B cell (primary cell): ENCODE measurements around the gene MESD. TPM values are rescaled to one million over a fixed set of nuclear protein-coding genes. Genes with fewer than 3 reads are reported as not detected.

Experiments
- ATAC-seq: fragments of 200-7000 bp; cut with Tn5 transposase; one replicate; pipeline ENCODE4 v1.10.0; 2021; ENCODE audit warnings: low read depth, mild to moderate bottlenecking, moderate number of reproducible peaks, moderate library complexity
- CTCF ChIA-PET: fragments of 350-600 bp; sonication (Branson Sonifier 250); formaldehyde crosslinking; loops from one replicate; lab custom pipeline; 2021; ENCODE audit warnings: antibody characterized with exemption, inconsistent platforms; lab: Charles Lee
- POLR2A ChIA-PET: fragments of 350-600 bp; sonication (Branson Sonifier 250); formaldehyde crosslinking; loops from one replicate; lab custom pipeline; 2021; ENCODE audit warnings: antibody characterized with exemption; lab: Charles Lee
- DNase-seq: peaks from one replicate; pipeline ENCODE4 v3.0.0; 2013
- H2AFZ ChIP-seq: 2 replicates; pipeline ENCODE4 v1.6.1; 2012; ENCODE audit warnings: mild to moderate bottlenecking, low read depth, low read length; ENCODE audit not compliant: insufficient read depth, poor library complexity, severe bottlenecking
- H3K27ac ChIP-seq, 2 donors: 1 replicate in 1 of 2; 2 replicates in 1 of 2; pipeline ENCODE4 v1.5.1; 2012 to 2013; ENCODE audit warnings: low read length in 2 of 2, mild to moderate bottlenecking in 2 of 2, moderate library complexity in 1 of 2
- H3K27me3 ChIP-seq, 4 experiments: fragments of 200-600 bp in 1 of 4; sonication (generic) in 1 of 4; replicated peaks in 1 of 4; 1 replicate in 2 of 4; 2 replicates in 2 of 4; pipeline versions ENCODE4 v1.6.1 to v1.7.0; 2013 to 2016; ENCODE audit warnings: low read length in 3 of 4, mild to moderate bottlenecking in 2 of 4, mixed read lengths in 1 of 4, moderate library complexity in 1 of 4; ENCODE audit not compliant: insufficient read depth in 4 of 4, control insufficient read depth in 3 of 4; ENCODE audit errors: control extremely low read depth in 1 of 4
- H3K36me3 ChIP-seq, 2 experiments: replicated peaks in 1 of 2; 1 replicate in 1 of 2; 2 replicates in 1 of 2; pipeline versions ENCODE4 v1.6.1 to v1.7.1; 2013; ENCODE audit warnings: low read length in 1 of 2; ENCODE audit not compliant: insufficient read depth in 2 of 2, control insufficient read depth in 1 of 2; ENCODE audit errors: control extremely low read depth in 1 of 2, extremely low read depth in 1 of 2
- H3K4me1 ChIP-seq, 2 donors: fragments of 200-600 bp in 1 of 2; sonication (generic) in 1 of 2; 1 replicate in 1 of 2; 2 replicates in 1 of 2; pipeline versions ENCODE4 v1.5.1 to v1.6.1; 2013 to 2017; ENCODE audit warnings: low read length in 2 of 2; ENCODE audit not compliant: control insufficient read depth in 2 of 2, insufficient read depth in 2 of 2
- H3K4me2 ChIP-seq: replicated peaks from 2 replicates; pipeline ENCODE3; 2012; ENCODE audit warnings: mild to moderate bottlenecking, low read depth, low read length; ENCODE audit not compliant: poor library complexity, severe bottlenecking
- H3K4me3 ChIP-seq, 5 experiments: fragments of 200-600 bp in 1 of 5; sonication (generic) in 1 of 5; 1 replicate in 3 of 5; 2 replicates in 2 of 5; pipeline versions ENCODE4 v1.5.1 to v1.7.0; 2011 to 2016; ENCODE audit warnings: low read length in 4 of 5, mild to moderate bottlenecking in 4 of 5, low read depth in 2 of 5, control low read depth in 1 of 5, moderate library complexity in 1 of 5; ENCODE audit not compliant: insufficient read depth in 1 of 5; ENCODE audit errors: control extremely low read depth in 1 of 5, extremely low read depth in 1 of 5
- H3K79me2 ChIP-seq: fragments of 200-600 bp; sonication (generic); one replicate; pipeline ENCODE4 v1.6.0; 2016; ENCODE audit warnings: low read length; ENCODE audit not compliant: control insufficient read depth, insufficient read depth
- H3K9ac ChIP-seq: fragments of 200-600 bp; sonication (generic); 2 replicates; pipeline ENCODE4 v1.6.1; 2017; ENCODE audit warnings: mild to moderate bottlenecking, low read length, moderate library complexity
- H3K9me3 ChIP-seq, 3 donors: one replicate each; pipeline versions ENCODE4 v1.6.1 to v1.7.1; 2013; ENCODE audit warnings: low read length in 2 of 3; ENCODE audit not compliant: control insufficient read depth in 2 of 3, insufficient read depth in 1 of 3; ENCODE audit errors: control extremely low read depth in 1 of 3
- H4K20me1 ChIP-seq: 2 replicates; pipeline ENCODE4 v1.6.0; 2012; ENCODE audit warnings: mild to moderate bottlenecking, low read length; ENCODE audit not compliant: insufficient read depth, control insufficient read depth, poor library complexity, severe bottlenecking
- H3K27ac Mint-ChIP-seq: one replicate; pipeline ENCODE4 v1.8.0; 2021; ENCODE audit warnings: mixed read lengths
- H3K27me3 Mint-ChIP-seq: one replicate; pipeline ENCODE4 v1.8.0; 2021; ENCODE audit warnings: mixed read lengths
- H3K4me1 Mint-ChIP-seq: one replicate; pipeline ENCODE4 v1.8.0; 2021; ENCODE audit warnings: mixed read lengths
- H3K4me3 Mint-ChIP-seq: one replicate; pipeline ENCODE4 v1.8.0; 2021; ENCODE audit warnings: mixed read lengths
- H3K9me3 Mint-ChIP-seq: one replicate; pipeline ENCODE4 v1.8.0; 2022; ENCODE audit warnings: mixed read lengths; ENCODE audit not compliant: insufficient read depth
- CTCF ChIP-seq: fragments of 200-600 bp; IDR thresholded peaks from one replicate; pipeline ENCODE4 v1.8.0; 2022; ENCODE audit warnings: antibody characterized with exemption, mild to moderate bottlenecking
- EZH2 ChIP-seq: IDR thresholded peaks from 2 replicates; pipeline ENCODE4 v1.6.1; 2012; ENCODE audit warnings: borderline replicate concordance, low read depth, mild to moderate bottlenecking, moderate library complexity, low read length; ENCODE audit not compliant: insufficient read depth, poor library complexity, severe bottlenecking
- WGBS: methylation state at CpG from one replicate; pipeline ENCODE4 v1.1.5; 2013; ENCODE audit warnings: missing lambda C conversion rate; ENCODE audit not compliant: insufficient coverage; 5-methylcytosine and 5-hydroxymethylcytosine counted together
- intact Hi-C: fragments of 100-400 bp; cut with micrococcal nuclease; formaldehyde crosslinking; loops from one replicate; pipeline ENCODE4 v1.10.0; 2022
- polyA plus RNA-seq: library from polyadenylated mRNA; depleted of rRNA; stranded (reverse); fragments of >200 nt; gene quantifications from 2 replicates; pipeline ENCODE4 v1.2.3, GENCODE V29; 2012
- total RNA-seq, 2 donors: library from RNA; stranded (reverse); fragments of 120-200 nt in 1 of 2; gene quantifications; 1 replicate in 1 of 2; 2 replicates in 1 of 2; pipeline versions ENCODE4 v1.2.3 to v1.2.4, GENCODE V29; 2013 to 2022

The MESD gene
- total and polyA plus RNA-seq, 2 donors (not counting 1 experiment from before 2014, with no cell fraction given), result 7.9 to 35.3 TPM

- no peak overlapping the region for H3K27ac Mint-ChIP-seq
These were observed 14.7 kb downstream of the MESD start for GRCh38 chr15:80974914-80975313.

More at GRCh38 chr15:80974914-80975313, 14.7 kb downstream of the MESD start:
- intact Hi-C loops, result loop anchor here (5.0 kb wide), 1 partner anchor 198 kb away; the partner anchor contains the start of gene CEMIP
- no peaks in the 10 kb centered on the region for H3K9me3 Mint-ChIP-seq
- ChIA-PET CTCF (interaction anchor here (0.7 to 4.3 kb wide), 3 partner anchors 47 to 520 kb away, joined by 3 to 30 read pairs (median 6); no protein-coding TSS in a partner anchor), POLR2A (no interaction called here)
- Histone ChIP-seq H3K79me2 (peaks cover 60% of the 10 kb centered on the region), H3K4me2 (no peak overlapping the region), H3K27ac (no peak overlapping the region), H4K20me1 (peaks cover 41% of the 10 kb centered on the region), H3K9ac (no peak overlapping the region), H3K4me3 (no peak overlapping the region), H3K9me3 (no peaks in the 10 kb centered on the region), H3K4me1 (peaks cover 6 to 9% of the 10 kb centered on the region in 2 donors), H2AFZ (no peak overlapping the region), H3K27me3 (no peaks in the 10 kb centered on the region), H3K36me3 (peaks cover 3 to 34% of the 10 kb centered on the region in 2 experiments)
- H3K4me3 Mint-ChIP-seq, result no peak overlapping the region
- ATAC-seq (no peak), DNase-seq (no peak)
- WGBS, result 100% methylated on average over 2 of the region's 4 CpGs
- no peaks in the 10 kb centered on the region for H3K27me3 Mint-ChIP-seq
- peaks cover 28% of the 10 kb centered on the region for H3K4me1 Mint-ChIP-seq
- TF ChIP-seq CTCF (no peak), EZH2 (no peak)
